Fibroblast of pulmonary artery (primary cell): ENCODE results near the gene SLC44A2.
A peak's percentile ranks its signal among the peaks of the same experiment; 100 is the strongest.

Experiments
- DNase-seq: peaks from one replicate; pipeline ENCODE4 v3.0.0-alpha.2; 2010; ENCODE audit warnings: low read depth
- H3K4me3 ChIP-seq: replicated peaks from 2 replicates; pipeline ENCODE4 v1.5.1; 2011; ENCODE audit warnings: low read depth, mild to moderate bottlenecking, control low read depth, low read length, moderate library complexity
- TF ChIP-seq, protein P1 (sequence below): IDR thresholded peaks from 2 replicates; pipeline ENCODE4 v1.5.1; 2011; ENCODE audit warnings: mild to moderate bottlenecking, control low read depth, low read length, inconsistent platforms; ENCODE audit errors: missing control alignments

Gene SLC44A2

DNA sequence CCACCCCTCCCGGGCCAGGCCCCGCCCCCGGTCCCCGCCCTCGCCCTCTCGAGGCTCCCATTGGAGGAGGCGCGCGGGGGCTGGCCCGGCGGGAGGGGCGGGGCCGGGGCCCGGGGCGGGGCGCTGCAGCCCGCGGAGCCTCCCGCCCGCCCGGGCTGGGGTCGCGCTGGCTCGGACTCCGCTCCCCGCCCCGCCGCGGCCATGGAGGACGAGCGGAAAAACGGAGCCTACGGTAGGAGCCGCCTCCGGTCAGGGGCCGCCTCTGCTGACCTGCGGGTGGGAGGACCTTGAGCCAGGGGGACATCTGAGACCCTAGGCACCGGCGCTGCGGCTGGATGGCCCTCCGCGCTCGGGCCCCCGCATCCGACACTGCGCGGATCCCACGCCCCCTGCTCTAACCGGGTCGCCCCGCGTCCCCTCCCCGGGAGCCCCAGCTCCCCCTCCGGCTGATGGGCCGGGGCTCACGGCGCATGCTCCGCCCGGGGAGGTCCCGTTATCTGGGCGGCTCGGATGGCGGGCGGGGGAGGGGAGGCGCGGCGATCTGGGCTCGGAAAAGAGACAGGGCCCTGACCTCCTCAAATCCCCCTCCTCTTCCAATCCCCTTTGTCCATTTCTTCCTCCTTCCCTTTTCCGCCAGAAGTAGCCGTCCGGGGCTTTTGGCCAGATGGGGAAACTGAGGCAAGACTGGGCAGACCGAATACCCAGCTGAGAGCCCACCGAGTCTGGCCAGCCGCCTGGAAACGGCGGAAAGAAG is 22.8 kb upstream of the SLC44A2 start:
- peak overlapping the region; percentile 96 for H3K4me3 ChIP-seq
- peak; percentile 68 for DNase-seq
- TF ChIP-seq, protein P1, sequence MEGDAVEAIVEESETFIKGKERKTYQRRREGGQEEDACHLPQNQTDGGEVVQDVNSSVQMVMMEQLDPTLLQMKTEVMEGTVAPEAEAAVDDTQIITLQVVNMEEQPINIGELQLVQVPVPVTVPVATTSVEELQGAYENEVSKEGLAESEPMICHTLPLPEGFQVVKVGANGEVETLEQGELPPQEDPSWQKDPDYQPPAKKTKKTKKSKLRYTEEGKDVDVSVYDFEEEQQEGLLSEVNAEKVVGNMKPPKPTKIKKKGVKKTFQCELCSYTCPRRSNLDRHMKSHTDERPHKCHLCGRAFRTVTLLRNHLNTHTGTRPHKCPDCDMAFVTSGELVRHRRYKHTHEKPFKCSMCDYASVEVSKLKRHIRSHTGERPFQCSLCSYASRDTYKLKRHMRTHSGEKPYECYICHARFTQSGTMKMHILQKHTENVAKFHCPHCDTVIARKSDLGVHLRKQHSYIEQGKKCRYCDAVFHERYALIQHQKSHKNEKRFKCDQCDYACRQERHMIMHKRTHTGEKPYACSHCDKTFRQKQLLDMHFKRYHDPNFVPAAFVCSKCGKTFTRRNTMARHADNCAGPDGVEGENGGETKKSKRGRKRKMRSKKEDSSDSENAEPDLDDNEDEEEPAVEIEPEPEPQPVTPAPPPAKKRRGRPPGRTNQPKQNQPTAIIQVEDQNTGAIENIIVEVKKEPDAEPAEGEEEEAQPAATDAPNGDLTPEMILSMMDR, result no peak

DNA sequence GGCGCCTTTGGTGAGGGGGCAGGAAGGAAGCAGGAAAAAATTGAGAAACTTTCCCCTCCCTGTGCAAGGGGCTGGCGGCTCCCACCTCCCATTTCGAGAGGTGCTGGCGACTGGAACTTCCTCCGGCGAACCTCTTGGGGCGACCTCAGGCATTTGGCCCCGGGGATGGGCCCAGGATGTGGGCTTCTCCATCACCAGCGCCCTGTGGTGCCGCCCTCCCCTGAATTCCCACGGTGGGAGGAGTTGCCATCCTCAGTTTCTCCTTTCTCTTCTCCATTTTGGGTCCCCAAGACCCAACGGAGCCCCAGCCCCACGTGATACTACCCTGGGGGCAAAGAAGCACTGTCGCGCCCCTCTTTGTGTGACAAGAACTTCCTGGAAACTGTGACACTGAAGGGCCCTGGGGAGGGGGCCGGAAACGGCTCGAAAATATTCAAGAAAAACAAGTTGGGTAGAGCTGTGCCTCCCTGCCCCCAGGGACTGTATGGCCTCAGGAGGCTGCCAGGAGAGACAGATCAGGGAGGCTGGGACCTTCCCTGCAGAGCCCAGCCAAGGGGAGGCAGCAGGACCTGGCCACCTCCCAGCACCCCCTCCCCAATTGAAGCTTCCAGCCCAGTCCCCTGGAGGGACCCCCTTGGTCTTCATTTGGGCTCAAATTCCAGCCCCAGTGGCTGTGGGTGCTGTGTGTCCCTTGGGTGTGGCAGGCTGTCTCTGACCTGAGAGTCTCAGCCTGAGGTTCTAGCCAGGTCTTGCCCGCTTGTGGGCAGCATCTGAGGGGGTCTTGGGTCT is 22.1 kb upstream of the SLC44A2 start:
- DNase-seq, result no peak
- TF ChIP-seq, protein P1, result no peak
- H3K4me3 ChIP-seq, result peak overlapping the region; percentile 96

DNA sequence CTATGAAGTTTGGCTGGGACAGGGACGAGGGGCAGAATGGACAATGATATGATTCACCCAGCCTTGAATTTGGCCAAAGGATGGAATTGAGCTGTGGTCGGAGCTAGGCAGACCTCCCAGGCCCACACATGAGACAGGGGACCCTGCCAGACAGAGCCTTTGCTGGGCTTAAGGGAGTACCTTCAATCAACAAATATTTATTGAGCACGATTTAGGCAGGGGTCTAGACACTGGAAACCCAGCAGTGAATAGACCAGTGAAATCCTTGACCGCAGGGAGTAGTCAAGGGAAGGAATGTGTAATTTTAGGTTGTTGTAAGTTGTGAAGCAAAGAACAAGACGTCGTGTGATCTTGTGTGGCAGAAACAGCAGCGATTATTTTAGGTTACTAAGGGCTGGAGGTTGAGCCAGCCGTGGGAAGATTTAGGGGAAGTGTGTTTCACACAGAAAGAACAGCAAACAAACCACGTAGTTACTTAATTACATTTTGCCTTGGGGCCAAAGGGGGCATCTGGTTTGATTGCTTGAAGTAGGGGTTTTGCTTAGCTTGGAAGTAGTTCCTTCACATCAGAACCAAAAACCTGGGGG is 21.4 kb upstream of the SLC44A2 start:
- DNase-seq, result peak; percentile 21
- TF ChIP-seq, protein P1, result no peak
- H3K4me3 ChIP-seq, result peak overlapping the region; percentile 96

DNA sequence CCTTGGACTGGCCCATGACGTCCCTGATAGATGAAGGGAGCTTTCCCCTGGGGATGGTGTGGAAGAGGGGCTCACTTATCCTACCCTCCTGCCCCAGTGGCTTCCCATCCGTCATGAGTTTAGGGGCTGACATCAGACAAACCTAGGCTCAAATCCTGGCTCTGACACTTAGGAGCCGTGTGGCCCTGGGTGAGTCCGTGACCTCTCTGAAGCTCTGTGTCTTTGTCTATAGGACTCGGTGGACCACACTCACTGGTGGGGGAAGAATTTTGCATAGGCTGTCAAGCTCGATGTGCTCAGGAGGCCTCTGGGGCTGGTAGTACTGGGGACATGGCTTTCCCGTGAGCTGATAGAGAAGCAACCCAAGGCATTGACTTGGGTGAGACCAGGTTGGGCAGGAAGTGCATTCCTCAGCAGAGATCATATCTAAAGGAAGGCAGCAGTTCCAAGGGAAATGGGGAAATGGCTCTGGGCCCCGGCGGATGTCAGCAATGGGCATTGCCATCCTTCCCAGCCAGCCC is 20.8 kb upstream of the SLC44A2 start:
- H3K4me3 ChIP-seq, result no peak overlapping the region
- DNase-seq, result no peak
- TF ChIP-seq, protein P1, result no peak

DNA sequence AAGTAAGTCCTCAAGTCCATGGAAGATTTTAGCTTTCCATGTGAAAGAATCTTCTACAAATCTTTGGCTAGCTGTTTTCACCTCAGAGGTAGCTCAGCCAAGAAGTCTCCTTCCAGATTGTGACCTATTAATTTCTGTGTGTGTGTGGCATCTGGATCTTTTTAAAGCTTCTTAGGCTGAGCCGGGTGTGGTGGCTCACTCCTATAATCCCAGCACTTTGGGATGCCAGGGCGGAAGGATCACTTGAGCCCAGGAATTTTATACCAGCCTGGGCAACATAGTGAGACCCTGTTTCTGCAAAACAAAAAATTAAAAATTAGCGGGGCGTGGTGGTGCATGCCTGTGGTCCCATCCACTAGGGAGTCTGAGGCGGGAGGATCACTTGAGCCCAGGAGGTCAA is 13.4 kb upstream of the SLC44A2 start:
- TF ChIP-seq, protein P1, result no peak
- no peak for DNase-seq

DNA sequence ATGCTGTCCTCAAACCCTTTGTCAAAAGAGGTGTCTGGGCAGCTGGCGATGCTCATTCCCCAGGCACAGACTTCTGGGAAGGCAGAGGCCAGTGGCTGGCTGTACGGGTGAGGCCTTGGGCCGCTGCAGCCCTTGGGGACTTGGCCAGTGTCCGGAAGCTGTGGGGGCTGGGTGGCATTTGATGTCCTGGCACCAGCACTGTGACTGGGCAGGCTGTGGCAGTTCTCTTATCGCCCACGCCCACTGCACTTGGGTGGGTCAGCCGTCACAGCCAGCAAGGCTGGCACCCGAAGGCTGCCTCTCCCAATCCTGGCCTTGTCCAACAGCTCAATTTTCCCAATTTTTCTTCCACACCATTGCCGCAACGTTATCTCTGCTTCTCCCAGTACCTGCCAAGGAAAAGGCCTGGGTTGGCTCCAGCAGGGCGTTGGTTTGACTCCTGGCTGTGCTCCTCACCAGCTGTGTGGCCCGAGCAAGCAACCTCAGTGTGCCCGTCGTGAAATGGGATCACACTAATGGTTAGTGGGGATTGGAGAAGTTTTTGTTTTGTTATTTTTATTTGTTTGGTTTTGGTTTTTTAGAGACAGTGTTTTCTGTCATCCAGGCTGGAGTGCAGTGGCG is 12.7 kb upstream of the SLC44A2 start:
- DNase-seq, result no peak
- TF ChIP-seq, protein P1, result no peak

More for the DNA sequence above, 13.4 kb upstream of the SLC44A2 start:
- no peak overlapping the region for H3K4me3 ChIP-seq

More for the DNA sequence above, 12.7 kb upstream of the SLC44A2 start:
- H3K4me3 ChIP-seq, result no peak overlapping the region
